Aorta (tissue), 5 donors: ENCODE results near the gene BSPH1. TPM values are rescaled to one million over a fixed set of nuclear protein-coding genes. Genes with fewer than 3 reads are reported as not detected.

Source experiments
- ATAC-seq: fragments of 200-7000 bp; cut with Tn5 transposase; one replicate; pipeline ENCODE4 v1.9.1; 2022; ENCODE audit warnings: moderate library complexity; ENCODE audit not compliant: low FRiP score
- DNase-seq, 2 donors: peaks; one replicate each; pipeline ENCODE4 v3.0.0-alpha.2; 2020
- H3K27ac ChIP-seq, 2 donors: one replicate each; pipeline ENCODE4 v1.5.1; 2013; ENCODE audit warnings: low read length in 2 of 2, mild to moderate bottlenecking in 2 of 2, moderate library complexity in 2 of 2, control low read depth in 1 of 2, inconsistent platforms in 1 of 2, low read depth in 1 of 2
- H3K27me3 ChIP-seq, 2 donors: one replicate each; pipeline ENCODE4 v1.6.1; 2013; ENCODE audit warnings: control low read depth in 1 of 2, low read length in 1 of 2, mild to moderate bottlenecking in 1 of 2, moderate library complexity in 1 of 2; ENCODE audit not compliant: insufficient read depth in 2 of 2, control insufficient read depth in 1 of 2
- H3K36me3 ChIP-seq, 2 donors: one replicate each; pipeline ENCODE4 v1.6.1; 2013; ENCODE audit warnings: control low read depth in 1 of 2, low read length in 1 of 2, mild to moderate bottlenecking in 1 of 2; ENCODE audit not compliant: insufficient read depth in 2 of 2, control insufficient read depth in 1 of 2
- H3K4me1 ChIP-seq, 2 donors: one replicate each; pipeline ENCODE4 v1.6.1; 2013; ENCODE audit warnings: low read length in 2 of 2, control low read depth in 1 of 2, mild to moderate bottlenecking in 1 of 2, moderate library complexity in 1 of 2; ENCODE audit not compliant: insufficient read depth in 2 of 2, control insufficient read depth in 1 of 2
- H3K4me3 ChIP-seq, 2 donors: one replicate each; pipeline ENCODE4 v1.5.1; 2013; ENCODE audit warnings: low read length in 2 of 2, control low read depth in 1 of 2, mild to moderate bottlenecking in 1 of 2
- H3K9me3 ChIP-seq: one replicate; pipeline ENCODE4 v1.6.1; 2013; ENCODE audit warnings: mild to moderate bottlenecking, low read length; ENCODE audit not compliant: control insufficient read depth
- WGBS, 2 donors: extraction: QIAGEN DNeasy Blood & Tissue Kit; methylation state at CpG; one replicate each; pipeline ENCODE4 v1.1.7; 2013; 5-methylcytosine and 5-hydroxymethylcytosine counted together
- intact Hi-C, 2 donors: fragments of 100-400 bp; cut with DNase I; formaldehyde crosslinking; loops; one replicate each; pipeline versions ENCODE4 v1.14.2 to v1.15.0; 2022
- long read RNA-seq, 2 donors: library from polyadenylated mRNA; unstranded; transcript quantifications; one replicate each; pipeline ENCODE4 v2.0.0, GENCODE V29; 2020 to 2021
- polyA plus RNA-seq, 2 donors: library from polyadenylated mRNA; stranded (reverse); fragments of 200-250 nt; gene quantifications; one replicate each; pipeline ENCODE4 v1.2.3, GENCODE V29; 2013
- total RNA-seq, 2 donors: library from RNA; stranded (reverse); fragmentation: NEBNext Ultra II Directional; extraction: Animal tissue kit (Norgen Biotek cat#: 25700); gene quantifications; one replicate each; pipeline ENCODE4 v1.2.1, GENCODE V29; 2021
- donor health status: healthy with polysubstance abuse.
- donor health status: Bipolar disorder and iron deficiency.
- donor health status: DM: no; HTN: no; CAD: no.
- donor health status: DM: no; HTN: no; CAD: no.
- donor health status: DM: yes; HTN: yes; CAD: no.

Gene BSPH1
- not detected for total RNA-seq
- polyA plus RNA-seq: not detected
- long read RNA-seq, donor 1: 0 reads
- long read RNA-seq, donor 2: 0 reads

GRCh38 chr19:47992070-47992469, at the start of gene BSPH1:
TSS of gene BSPH1 (minus strand) at chr19:47992170. CDS start at chr19:47992081, 89 bp downstream.
- no peak for DNase-seq
- WGBS, 2 donors: 57 to 66% methylated on average over 2 of the region's 2 CpGs
- no peak for ATAC-seq
- Histone ChIP-seq H3K27me3 (no peaks in the 10 kb centered on the region), H3K36me3 (no peaks in the 10 kb centered on the region), H3K9me3 (no peaks in the 10 kb centered on the region), H3K27ac (no peak within 1 kb of the TSS), H3K4me3 (no peak within 1 kb of the TSS), H3K4me1 (no peaks in the 10 kb centered on the region)
- intact Hi-C loops: no loop called here

GRCh38 chr19:48036765-48037164, 44.8 kb upstream of the BSPH1 start:
- Histone ChIP-seq H3K4me3 (no peak overlapping the region), H3K27me3 (no peaks in the 10 kb centered on the region), H3K4me1 (no peaks in the 10 kb centered on the region), H3K36me3 (no peaks in the 10 kb centered on the region), H3K27ac (no peak overlapping the region), H3K9me3 (no peaks in the 10 kb centered on the region)
- DNase-seq: no peak
- intact Hi-C loops: no loop called here
- ATAC-seq: no peak
- 90% methylated on average over 2 of the region's 2 CpGs for WGBS, 2 donors

GRCh38 chr19:48033604-48034003, 41.6 kb upstream of the BSPH1 start:
- Histone ChIP-seq H3K4me1 (no peaks in the 10 kb centered on the region), H3K27me3 (no peaks in the 10 kb centered on the region), H3K9me3 (no peaks in the 10 kb centered on the region), H3K36me3 (no peaks in the 10 kb centered on the region), H3K4me3 (no peak overlapping the region), H3K27ac (no peak overlapping the region)
- ATAC-seq: no peak
- intact Hi-C loops: no loop called here
- 65 to 71% methylated on average over 5 of the region's 5 CpGs for WGBS, 2 donors
- DNase-seq: no peak

DNA sequence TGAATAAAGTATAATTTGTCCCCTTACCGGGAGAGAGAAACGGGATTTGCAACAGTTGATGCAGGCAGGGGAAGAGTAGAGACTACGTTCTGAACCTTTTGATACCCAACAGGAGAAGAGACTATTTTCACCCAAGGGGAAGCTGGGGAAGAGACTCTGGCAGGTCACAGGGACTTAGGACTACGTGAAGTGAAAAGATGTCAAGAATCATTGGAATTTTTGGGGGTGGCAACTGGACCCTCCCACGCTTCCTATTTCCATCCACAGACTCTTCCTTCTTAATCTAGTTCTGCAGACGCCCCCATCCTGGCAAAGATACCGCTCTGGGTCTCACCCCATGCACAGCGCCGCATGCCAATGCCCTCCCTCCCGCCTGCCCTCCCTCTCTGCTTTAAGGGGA, 38.1 kb upstream of the BSPH1 start:
- WGBS, 2 donors: 56 to 59% methylated on average over 10 of the region's 10 CpGs
- no peaks in the 10 kb centered on the region for H3K27me3 ChIP-seq
- no peaks in the 10 kb centered on the region for H3K36me3 ChIP-seq
- DNase-seq: no peak
- H3K4me1 ChIP-seq: no peaks in the 10 kb centered on the region
- no peak for ATAC-seq
- no peak overlapping the region for H3K27ac ChIP-seq
- H3K9me3 ChIP-seq: no peaks in the 10 kb centered on the region
- intact Hi-C loops: no loop called here
- no peak overlapping the region for H3K4me3 ChIP-seq

DNA sequence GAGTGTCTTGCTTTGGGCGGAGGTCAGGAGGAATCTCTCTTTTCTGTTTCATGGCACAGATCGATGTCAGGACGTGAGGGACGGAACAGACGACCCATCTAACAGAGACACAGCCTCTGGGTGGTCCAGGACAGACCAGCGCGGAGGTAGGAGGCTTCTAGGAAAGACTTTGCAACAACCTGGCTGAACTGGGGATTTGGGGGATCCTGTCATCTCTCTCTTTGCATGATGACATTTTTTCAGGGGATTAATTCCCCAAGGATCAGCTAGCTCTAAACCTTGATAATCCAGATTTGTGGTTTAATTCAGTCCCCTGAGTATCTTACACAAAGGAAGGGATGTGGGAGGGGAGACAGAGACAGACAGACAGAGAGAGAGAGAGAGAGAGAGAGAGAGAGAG, 37.5 kb upstream of the BSPH1 start:
- Histone ChIP-seq H3K9me3 (no peaks in the 10 kb centered on the region), H3K4me3 (no peak overlapping the region), H3K27ac (no peak overlapping the region), H3K27me3 (no peaks in the 10 kb centered on the region), H3K36me3 (no peaks in the 10 kb centered on the region), H3K4me1 (no peaks in the 10 kb centered on the region)
- no peak for DNase-seq
- 76 to 83% methylated on average over 7 of the region's 7 CpGs for WGBS, 2 donors
- intact Hi-C loops: no loop called here
- no peak for ATAC-seq

DNA sequence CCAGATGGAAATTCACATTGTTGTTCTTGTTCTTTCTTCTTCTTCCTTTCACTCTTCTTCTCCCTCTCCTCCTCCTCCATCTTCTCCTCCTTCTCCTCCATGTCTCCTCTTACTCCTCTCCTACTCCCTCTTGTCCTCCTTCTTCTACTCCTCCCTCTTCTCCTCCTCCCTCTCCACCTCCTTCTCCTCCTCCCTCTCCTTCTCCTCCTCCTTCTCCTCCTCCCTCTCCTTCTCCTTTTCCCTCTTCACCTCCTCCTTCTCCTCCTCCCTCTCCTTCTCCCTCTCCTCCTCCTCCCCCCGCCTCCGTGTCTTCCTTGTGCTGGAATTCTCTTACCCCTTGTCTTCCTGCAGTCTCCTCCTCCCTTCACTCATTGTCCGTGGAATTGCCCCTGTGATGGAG, 33.5 kb upstream of the BSPH1 start:
- no peaks in the 10 kb centered on the region for H3K27me3 ChIP-seq
- H3K9me3 ChIP-seq: no peaks in the 10 kb centered on the region
- 72 to 81% methylated on average over 3 of the region's 3 CpGs for WGBS, 2 donors
- H3K4me1 ChIP-seq: no peaks in the 10 kb centered on the region
- ATAC-seq (no peak), DNase-seq (no peak)
- H3K36me3 ChIP-seq: no peaks in the 10 kb centered on the region
- intact Hi-C loops: no loop called here
- H3K4me3 ChIP-seq: no peak overlapping the region
- H3K27ac ChIP-seq: no peak overlapping the region

DNA sequence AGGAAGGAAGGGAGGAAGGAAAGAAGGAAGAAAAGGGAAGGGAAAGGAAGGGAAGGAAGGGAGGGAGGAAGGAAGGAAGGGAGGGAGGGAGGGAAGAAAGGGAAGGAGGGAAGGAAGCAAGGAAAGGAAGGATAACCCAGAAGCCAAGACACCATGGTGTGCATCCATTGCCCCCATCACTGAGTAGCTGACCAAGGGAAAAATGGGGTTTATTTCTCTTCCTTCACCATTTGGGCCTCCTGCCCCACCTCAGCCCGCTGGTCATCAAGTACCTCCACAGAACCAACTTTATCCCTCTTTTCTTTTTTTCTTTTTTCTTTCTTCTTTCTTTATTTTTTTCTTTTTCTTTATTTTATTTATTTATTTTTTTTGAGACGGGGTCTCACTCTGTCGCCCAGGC, 31.5 kb upstream of the BSPH1 start:
- Histone ChIP-seq H3K4me3 (no peak overlapping the region), H3K9me3 (no peaks in the 10 kb centered on the region), H3K27me3 (no peaks in the 10 kb centered on the region), H3K36me3 (no peaks in the 10 kb centered on the region), H3K4me1 (no peaks in the 10 kb centered on the region), H3K27ac (no peak overlapping the region)
- ATAC-seq: no peak
- WGBS, 2 donors: 91 to 97% methylated on average over 3 of the region's 3 CpGs
- DNase-seq: no peak
- intact Hi-C loops: no loop called here

DNA sequence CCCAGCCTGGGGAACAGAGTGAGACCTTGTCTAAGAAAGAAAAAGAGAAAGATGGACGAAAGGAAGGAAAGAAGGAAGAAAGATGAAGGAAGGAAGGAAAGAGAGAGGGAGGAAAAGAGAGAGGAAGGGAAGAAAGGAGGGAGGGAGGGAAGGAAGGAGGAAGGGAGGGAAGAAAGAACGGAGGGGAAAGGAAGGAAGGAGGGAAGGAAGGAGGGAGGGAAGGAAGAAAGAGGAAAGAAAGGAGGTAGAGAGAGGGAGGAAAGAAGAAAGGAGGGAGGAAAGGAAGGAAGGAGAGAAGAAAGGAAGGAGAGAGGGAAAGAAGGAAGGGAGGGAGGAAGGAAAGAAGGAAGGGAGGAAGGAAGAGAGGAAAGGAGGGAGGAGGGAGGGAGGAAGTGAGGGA, 31.0 kb upstream of the BSPH1 start:
- H3K27ac ChIP-seq: no peak overlapping the region
- H3K36me3 ChIP-seq: no peaks in the 10 kb centered on the region
- H3K9me3 ChIP-seq: no peaks in the 10 kb centered on the region
- H3K4me3 ChIP-seq: no peak overlapping the region
- no peak for ATAC-seq
- H3K4me1 ChIP-seq: no peaks in the 10 kb centered on the region
- intact Hi-C loops: no loop called here
- no peak for DNase-seq
- WGBS, 2 donors: 57 to 64% methylated on average over 2 of the region's 2 CpGs
- no peaks in the 10 kb centered on the region for H3K27me3 ChIP-seq

- Histone ChIP-seq H3K27me3 (no peaks in the 10 kb centered on the region), H3K36me3 (no peaks in the 10 kb centered on the region), H3K27ac (no peak overlapping the region), H3K9me3 (no peaks in the 10 kb centered on the region), H3K4me3 (no peak overlapping the region), H3K4me1 (no peaks in the 10 kb centered on the region)
- ATAC-seq: no peak
- 70 to 78% methylated on average over 3 of the region's 3 CpGs for WGBS, 2 donors
- DNase-seq: no peak
- intact Hi-C loops: no loop called here
Observed at GRCh38 chr19:48020686-48021085, 28.7 kb upstream of the BSPH1 start.
